SK-N-SH (cell line): ENCODE data around the gene CNEP1R1. TPM values are rescaled to one million over a fixed set of nuclear protein-coding genes. Genes with fewer than 3 reads are reported as not detected.

Experiments used
- CTCF ChIA-PET: fragments of 300-600, 350-600 bp; formaldehyde crosslinking; extraction: SDS; loops from one replicate; lab custom pipeline; 2021; lab: Yijun Ruan, JAX
- POLR2A ChIA-PET: fragments of 350-600 bp; sonication (Branson Sonifier 250); formaldehyde crosslinking; extraction: SDS; loops from one replicate; lab custom pipeline; 2020; ENCODE audit warnings: antibody characterized with exemption, inconsistent platforms; lab: Yijun Ruan, JAX
- DNase-seq: peaks from one replicate; pipeline ENCODE4 v3.0.0; 2012
- H2AFZ ChIP-seq: fragments of 200-600 bp; sonication (generic); 2 replicates; pipeline ENCODE4 v1.8.1; 2016; ENCODE audit warnings: antibody characterized with exemption, mild to moderate bottlenecking, low read depth
- H3F3A ChIP-seq: fragments of 200-600 bp; sonication (generic); replicated peaks from 2 replicates; pipeline ENCODE3; 2016; ENCODE audit warnings: antibody characterized with exemption, mild to moderate bottlenecking; ENCODE audit not compliant: insufficient read depth
- H3K27ac ChIP-seq, 2 experiments: fragments of 200-500 bp in 1 of 2; fragments of 200-600 bp in 1 of 2; sonication (Bioruptor generic) in 1 of 2; sonication (generic), shearing (Covaris generic) in 1 of 2; 2 replicates each; pipeline versions ENCODE4 v1.5.1 to v1.6.1; 2014 to 2016; ENCODE audit warnings: low read depth in 2 of 2, inconsistent platforms in 1 of 2, low read length in 1 of 2, mild to moderate bottlenecking in 1 of 2, mixed read lengths in 1 of 2
- H3K27me3 ChIP-seq: fragments of 200-600 bp; sonication (generic), shearing (Covaris generic); 2 replicates; pipeline ENCODE4 v1.6.1; 2016; ENCODE audit warnings: mixed run types; ENCODE audit not compliant: insufficient read depth
- H3K36me3 ChIP-seq, 2 experiments: fragments of 200-500 bp in 1 of 2; fragments of 200-600 bp in 1 of 2; sonication (Bioruptor generic) in 1 of 2; sonication (generic) in 1 of 2; replicated peaks in 1 of 2; 2 replicates each; pipeline versions ENCODE3 to v1.5.1; 2014 to 2016; ENCODE audit warnings: low read length in 1 of 2, mild to moderate bottlenecking in 1 of 2; ENCODE audit not compliant: insufficient read depth in 2 of 2, control insufficient read depth in 1 of 2
- H3K4me1 ChIP-seq, 2 experiments: fragments of 200-500 bp in 1 of 2; fragments of 200-600 bp in 1 of 2; sonication (Bioruptor generic) in 1 of 2; sonication (generic), shearing (Covaris generic) in 1 of 2; 2 replicates each; pipeline versions ENCODE4 v1.5.1 to v1.6.1; 2014 to 2016; ENCODE audit warnings: low read depth in 1 of 2, low read length in 1 of 2, mixed run types in 1 of 2; ENCODE audit not compliant: insufficient read depth in 2 of 2, control insufficient read depth in 1 of 2
- H3K4me2 ChIP-seq: fragments of 200-600 bp; sonication (generic), shearing (Covaris generic); 2 replicates; pipeline ENCODE4 v1.6.1; 2017; ENCODE audit warnings: mixed run types
- H3K4me3 ChIP-seq, 2 experiments: fragments of 200-500 bp in 1 of 2; fragments of 200-600 bp in 1 of 2; sonication (Bioruptor generic) in 1 of 2; sonication (generic), shearing (Covaris generic) in 1 of 2; 2 replicates each; pipeline versions ENCODE4 v1.5.1 to v1.8.1; 2014 to 2016; ENCODE audit warnings: low read depth in 2 of 2, inconsistent platforms in 1 of 2, low read length in 1 of 2, mild to moderate bottlenecking in 1 of 2, mixed read lengths in 1 of 2, moderate library complexity in 1 of 2
- H3K79me2 ChIP-seq: fragments of 200-600 bp; sonication (generic); 2 replicates; pipeline ENCODE4 v1.8.1; 2017; ENCODE audit warnings: mild to moderate bottlenecking; ENCODE audit not compliant: insufficient read depth
- H3K9ac ChIP-seq: fragments of 200-600 bp; sonication (generic); 2 replicates; pipeline ENCODE4 v1.6.1; 2017; ENCODE audit warnings: mixed run types
- H3K9me2 ChIP-seq: fragments of 200-600 bp; sonication (generic); 2 replicates; pipeline ENCODE4 v1.6.1; 2017; ENCODE audit warnings: mixed run types
- H3K9me3 ChIP-seq: fragments of 200-600 bp; sonication (generic); 2 replicates; pipeline ENCODE4 v1.6.1; 2017; ENCODE audit warnings: mixed run types, mild to moderate bottlenecking, moderate library complexity
- H4K20me1 ChIP-seq: fragments of 200-600 bp; sonication (generic); 2 replicates; pipeline ENCODE4 v1.6.1; 2017; ENCODE audit warnings: mild to moderate bottlenecking, mixed run types; ENCODE audit not compliant: insufficient read depth
- CTCF ChIP-seq: fragments of 200-600 bp; sonication (generic); IDR thresholded peaks from 2 replicates; pipeline ENCODE4 v1.6.1; 2017; ENCODE audit warnings: antibody characterized with exemption, mild to moderate bottlenecking, moderate library complexity
- ELF1 ChIP-seq: IDR thresholded peaks from 2 replicates; pipeline ENCODE4 v1.4.0; 2012
- EP300 ChIP-seq, 2 experiments: IDR thresholded peaks; 2 replicates each; pipeline versions ENCODE4 v1.4.0 to v1.6.1; 2012; ENCODE audit warnings: borderline replicate concordance in 1 of 2, low read depth in 1 of 2, low read length in 1 of 2
- FOSL2 ChIP-seq: IDR thresholded peaks from 2 replicates; pipeline ENCODE4 v1.4.0; 2012; ENCODE audit warnings: low read depth, mild to moderate bottlenecking, moderate library complexity, borderline replicate concordance
- GABPA ChIP-seq: IDR thresholded peaks from 2 replicates; pipeline ENCODE4 v1.4.0; 2012; ENCODE audit warnings: low read depth, mild to moderate bottlenecking
- GATA2 ChIP-seq: sonication (generic); formaldehyde crosslinking; IDR thresholded peaks from 2 replicates; pipeline ENCODE4 v1.5.0; 2020; ENCODE audit warnings: mild to moderate bottlenecking, missing genetic modification reagents
- JUND ChIP-seq: IDR thresholded peaks from 2 replicates; pipeline ENCODE4 v1.4.0; 2012
- MAX ChIP-seq: IDR thresholded peaks from 2 replicates; pipeline ENCODE4 v1.4.0; 2012; ENCODE audit warnings: low read depth
- MEF2A ChIP-seq: IDR thresholded peaks from 2 replicates; pipeline ENCODE4 v1.4.0; 2012; ENCODE audit warnings: low read depth, borderline replicate concordance
- PBX3 ChIP-seq: IDR thresholded peaks from 2 replicates; pipeline ENCODE4; 2012
- POLR2AphosphoS5 ChIP-seq: IDR thresholded peaks from 2 replicates; pipeline ENCODE4 v1.6.1; 2012; ENCODE audit warnings: low read depth, low read length
- REST ChIP-seq: IDR thresholded peaks from 2 replicates; pipeline ENCODE4 v1.6.1; 2012; ENCODE audit warnings: mild to moderate bottlenecking, low read depth, low read length, moderate library complexity
- RFX5 ChIP-seq: IDR thresholded peaks from 2 replicates; pipeline ENCODE4 v1.6.1; 2012; ENCODE audit warnings: mild to moderate bottlenecking, improper control_type of control experiment, low read length
- SMC3 ChIP-seq: IDR thresholded peaks from 2 replicates; pipeline ENCODE4 v1.6.1; 2012; ENCODE audit warnings: low read depth, low read length, improper control_type of control experiment
- TAF1 ChIP-seq: IDR thresholded peaks from 2 replicates; pipeline ENCODE4 v1.6.1; 2012; ENCODE audit warnings: low read depth, mild to moderate bottlenecking, low read length, moderate library complexity, borderline replicate concordance
- TCF12 ChIP-seq: IDR thresholded peaks from 2 replicates; pipeline ENCODE4 v1.4.0; 2012
- TEAD4 ChIP-seq: IDR thresholded peaks from 2 replicates; pipeline ENCODE4 v1.4.0; 2012; ENCODE audit warnings: mild to moderate bottlenecking, borderline replicate concordance; ENCODE audit not compliant: insufficient read depth
- WGBS: methylation state at CpG from one replicate; pipeline ENCODE4 v1.1.6; 2017; ENCODE audit warnings: low lambda C conversion rate; 5-methylcytosine and 5-hydroxymethylcytosine counted together
- polyA plus RNA-seq, 3 experiments: library from polyadenylated mRNA; depleted of rRNA; stranded (reverse); fragments of >200 nt; gene quantifications; 2 replicates each; pipeline ENCODE4 v1.2.3, GENCODE V29; 2012
- TF ChIP-seq, protein P1 (sequence below): IDR thresholded peaks from 2 replicates; pipeline ENCODE4 v1.4.0; 2012; ENCODE audit warnings: low read depth, borderline replicate concordance
- TF ChIP-seq, protein P2 (sequence below): fragments of 150-350 bp; IDR thresholded peaks from 2 replicates; pipeline ENCODE4 v1.6.1; 2016; ENCODE audit warnings: mild to moderate bottlenecking, low read depth, low read length

CNEP1R1 gene
- polyA plus RNA-seq, 1 of the 3 experiments (the other 2 are of a cell fraction), result 19.2 TPM

DNA sequence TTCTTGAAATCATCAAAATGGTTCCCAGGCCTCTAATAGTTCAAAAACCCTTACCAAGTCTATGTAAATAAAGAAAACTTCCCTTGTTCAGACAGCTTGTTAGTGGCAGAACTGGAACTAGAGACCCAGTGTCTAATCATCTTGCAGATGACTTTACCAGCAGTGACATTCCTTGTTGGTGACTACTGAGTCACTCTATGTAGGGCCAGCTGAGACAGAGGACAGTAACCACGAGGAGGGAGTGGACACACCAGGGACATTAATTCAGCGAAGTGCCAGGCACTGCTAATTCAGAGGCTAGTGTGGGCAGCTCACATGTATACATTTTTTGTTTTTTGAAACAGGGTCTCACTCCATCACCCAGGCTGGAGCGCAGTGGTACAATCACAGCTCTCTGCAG, 34.6 kb downstream of the CNEP1R1 start:
- no peaks in the 10 kb centered on the region for H4K20me1 ChIP-seq
- H3K9me2 ChIP-seq, result no peaks in the 10 kb centered on the region
- H2AFZ ChIP-seq, result no peak overlapping the region
- no peaks in the 10 kb centered on the region for H3K36me3 ChIP-seq
- TF ChIP-seq CTCF (no peak), REST (no peak), GABPA (no peak), MAX (no peak), PBX3 (no peak), JUND (no peak), ELF1 (no peak), MEF2A (no peak), GATA2 (CRISPR knock-in tag) (no peak), TEAD4 (no peak), TCF12 (no peak), RFX5 (no peak), EP300 (IDR thresholded peaks at IDR 0.05; ENCODE audit: borderline replicate concordance in 1 of 2, low read depth in 1 of 2, low read length in 1 of 2) (no peak), FOSL2 (no peak), SMC3 (no peak), POLR2AphosphoS5 (no peak), TAF1 (no peak)
- TF ChIP-seq, protein P1, sequence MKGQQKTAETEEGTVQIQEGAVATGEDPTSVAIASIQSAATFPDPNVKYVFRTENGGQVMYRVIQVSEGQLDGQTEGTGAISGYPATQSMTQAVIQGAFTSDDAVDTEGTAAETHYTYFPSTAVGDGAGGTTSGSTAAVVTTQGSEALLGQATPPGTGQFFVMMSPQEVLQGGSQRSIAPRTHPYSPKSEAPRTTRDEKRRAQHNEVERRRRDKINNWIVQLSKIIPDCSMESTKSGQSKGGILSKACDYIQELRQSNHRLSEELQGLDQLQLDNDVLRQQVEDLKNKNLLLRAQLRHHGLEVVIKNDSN, result no peak
- TF ChIP-seq, protein P2, sequence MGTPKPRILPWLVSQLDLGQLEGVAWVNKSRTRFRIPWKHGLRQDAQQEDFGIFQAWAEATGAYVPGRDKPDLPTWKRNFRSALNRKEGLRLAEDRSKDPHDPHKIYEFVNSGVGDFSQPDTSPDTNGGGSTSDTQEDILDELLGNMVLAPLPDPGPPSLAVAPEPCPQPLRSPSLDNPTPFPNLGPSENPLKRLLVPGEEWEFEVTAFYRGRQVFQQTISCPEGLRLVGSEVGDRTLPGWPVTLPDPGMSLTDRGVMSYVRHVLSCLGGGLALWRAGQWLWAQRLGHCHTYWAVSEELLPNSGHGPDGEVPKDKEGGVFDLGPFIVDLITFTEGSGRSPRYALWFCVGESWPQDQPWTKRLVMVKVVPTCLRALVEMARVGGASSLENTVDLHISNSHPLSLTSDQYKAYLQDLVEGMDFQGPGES, result no peak
- TF ChIP-seq, all 33 proteins: peak for 0
- H3K27me3 ChIP-seq, result no peaks in the 10 kb centered on the region
- no peak for DNase-seq
- ChIA-PET POLR2A (no interaction called here), CTCF (interaction anchor here (0.6 kb wide), 1 partner anchor 944 kb away, joined by 3 read pairs; no protein-coding TSS in a partner anchor)
- no peak overlapping the region for H3K4me2 ChIP-seq
- no peak overlapping the region for H3K27ac ChIP-seq
- 50% methylated on average over 2 of the region's 3 CpGs for whole genome bisulfite sequencing
- H3K4me1 ChIP-seq, result no peaks in the 10 kb centered on the region
- no peak overlapping the region for H3K9ac ChIP-seq
- no peaks in the 10 kb centered on the region for H3F3A ChIP-seq
- H3K4me3 ChIP-seq, result no peak overlapping the region
- H3K79me2 ChIP-seq, result no peaks in the 10 kb centered on the region
- no peaks in the 10 kb centered on the region for H3K9me3 ChIP-seq
